Left lung (tissue), 10 donors: ENCODE results near the gene PPP1R12B. TPM values are rescaled to one million over a fixed set of nuclear protein-coding genes. Genes with fewer than 3 reads are reported as not detected.
"Not testable (repeated sequence)": the region's sequence is repeated elsewhere in the genome, so short reads cannot be mapped to it uniquely, and the experiment has no call there.

Experiments used
- ATAC-seq: fragments of 200-7000 bp; cut with Tn5 transposase; one replicate; pipeline ENCODE4 v1.9.1; 2020; ENCODE audit warnings: moderate library complexity
- DNase-seq, 4 donors: peaks; one replicate each; pipeline ENCODE4 v3.0.0-alpha.2; 2013 to 2020
- H3K27ac ChIP-seq, 2 donors: fragments of 200-600 bp; sonication (generic) in 1 of 2; one replicate each; pipeline versions ENCODE4 v1.5.0 to v1.8.0; 2020 to 2021
- H3K27me3 ChIP-seq, 2 donors: fragments of 200-600 bp; sonication (generic) in 1 of 2; one replicate each; pipeline versions ENCODE4 v1.5.0 to v1.8.0; 2020 to 2021
- H3K36me3 ChIP-seq, 2 donors: fragments of 200-600 bp; sonication (generic) in 1 of 2; one replicate each; pipeline versions ENCODE4 v1.5.0 to v1.8.0; 2020 to 2021
- H3K4me1 ChIP-seq, 2 donors: fragments of 200-600 bp; one replicate each; pipeline ENCODE4 v1.8.0; 2021
- H3K4me3 ChIP-seq, 2 donors: fragments of 200-600 bp; sonication (generic) in 1 of 2; one replicate each; pipeline versions ENCODE4 v1.5.0 to v1.8.0; 2020 to 2021; ENCODE audit warnings: mild to moderate bottlenecking in 1 of 2
- H3K9me3 ChIP-seq, 2 donors: fragments of 200-600 bp; sonication (generic) in 1 of 2; one replicate each; pipeline versions ENCODE4 v1.5.0 to v1.8.0; 2020 to 2021
- intact Hi-C, 2 donors: fragments of 100-400 bp; cut with DNase I; formaldehyde crosslinking; loops; one replicate each; pipeline versions ENCODE4 v1.11.2 to v1.14.2; 2022
- polyA plus RNA-seq, 6 donors: library from polyadenylated mRNA; unstranded; fragments of 120-200 nt; gene quantifications; one replicate each; pipeline ENCODE4 v1.2.1, GENCODE V29; 2013; ENCODE audit not compliant: insufficient read length in 6 of 6
- total RNA-seq, 2 donors: library from RNA; stranded (reverse); fragmentation: NEBNext Ultra II Directional; extraction: Animal tissue kit (Norgen Biotek cat#: 25700); gene quantifications; one replicate each; pipeline ENCODE4 v1.2.1, GENCODE V29; 2021
- TF ChIP-seq, protein P1 (sequence below), 2 donors: fragments of 200-600 bp; sonication (generic) in 1 of 2; IDR thresholded peaks; one replicate each; pipeline versions ENCODE4 v1.5.0 to v1.8.0; 2021; ENCODE audit warnings: antibody characterized with exemption in 2 of 2
- donor health status: DM: no; HTN: yes; CAD: no.
- donor health status: DM: no; HTN: no; CAD: no.

Gene PPP1R12B
- total and polyA plus RNA-seq, 8 donors: 25.8 to 45.9 (median 30.8) TPM

GRCh38 chr1:202480640-202481039, 132.1 kb downstream of the PPP1R12B start:
- DNase-seq, H3K36me3 ChIP-seq, H3K9me3 ChIP-seq, ATAC-seq, intact Hi-C loops, H3K27ac ChIP-seq, H3K4me3 ChIP-seq: not testable (repeated sequence)
- Histone ChIP-seq H3K27me3 (peaks cover 0 to 55% of the 10 kb centered on the region in 2 donors), H3K4me1 (peaks cover 0 to 36% of the 10 kb centered on the region in 2 donors)

DNA sequence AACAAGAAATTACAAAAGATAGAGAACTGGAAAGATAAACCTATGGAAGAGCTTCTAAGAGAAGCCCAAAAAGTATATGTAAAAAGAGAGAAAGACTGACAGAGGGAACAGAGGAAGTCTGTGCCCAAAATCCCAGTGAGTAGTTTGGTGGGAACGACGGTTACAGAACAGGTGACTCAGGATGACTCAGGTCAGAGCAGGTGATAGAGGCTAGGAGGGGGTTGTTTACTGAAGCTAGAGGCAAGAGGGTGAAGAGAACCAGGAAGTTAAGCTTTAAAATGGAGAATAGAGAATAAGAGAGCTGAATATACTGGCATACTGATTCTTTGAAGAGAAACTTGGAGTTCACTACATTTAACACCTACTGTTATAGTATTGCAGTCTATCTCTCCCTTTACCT, 134.9 kb downstream of the PPP1R12B start:
- H3K27me3 ChIP-seq: peaks cover 0 to 68% of the 10 kb centered on the region in 2 donors
- H3K36me3 ChIP-seq, H3K4me3 ChIP-seq, DNase-seq, H3K9me3 ChIP-seq, H3K27ac ChIP-seq, intact Hi-C loops: not testable (repeated sequence)
- peaks cover 0 to 42% of the 10 kb centered on the region in 2 donors for H3K4me1 ChIP-seq
- peak; percentile 68 for ATAC-seq

DNA sequence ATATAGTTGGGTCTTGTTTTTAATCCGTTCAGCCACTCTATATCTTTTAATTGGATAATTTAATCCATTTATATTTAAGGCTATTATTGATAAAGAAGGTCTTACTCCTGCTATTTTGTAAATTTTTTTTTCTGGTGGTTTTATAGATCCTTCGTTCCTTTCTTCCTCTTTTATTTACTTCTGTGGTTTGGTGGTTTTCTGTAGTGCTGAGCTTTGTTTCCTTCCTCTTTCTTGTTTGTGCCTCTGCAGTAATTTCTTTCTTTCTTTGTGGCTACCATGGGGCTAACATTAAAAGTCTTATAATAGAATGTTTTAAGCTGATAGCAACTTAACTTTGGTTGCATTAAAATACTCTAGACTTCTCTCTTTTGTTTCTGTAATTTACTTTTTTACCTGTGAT, 135.5 kb downstream of the PPP1R12B start:
- DNase-seq, H3K27ac ChIP-seq, H3K9me3 ChIP-seq, H3K4me3 ChIP-seq, intact Hi-C loops, H3K36me3 ChIP-seq, ATAC-seq: not testable (repeated sequence)
- Histone ChIP-seq H3K4me1 (peaks cover 0 to 45% of the 10 kb centered on the region in 2 donors), H3K27me3 (peaks cover 0 to 68% of the 10 kb centered on the region in 2 donors)

DNA sequence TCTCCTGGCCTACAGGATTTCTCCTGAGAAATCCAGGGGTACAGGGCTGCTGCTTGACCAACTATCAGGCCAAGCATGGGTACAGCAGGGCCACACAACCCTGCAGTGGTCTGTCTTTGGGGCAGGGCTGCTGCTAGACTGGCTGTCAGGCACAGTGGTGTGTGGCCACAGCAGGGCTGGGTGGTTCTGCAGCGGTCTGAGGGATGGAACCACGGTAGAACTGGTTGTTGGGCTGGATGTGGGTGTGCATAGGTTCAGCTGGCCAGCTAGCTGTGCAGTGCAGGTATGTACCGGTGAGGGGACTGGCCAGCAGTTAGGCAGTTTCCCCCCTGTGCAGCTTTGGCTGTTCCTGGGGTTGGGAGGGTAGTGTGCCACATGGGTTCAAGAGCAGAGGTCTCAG, 136.3 kb downstream of the PPP1R12B start:
- peaks cover 0 to 37% of the 10 kb centered on the region in 2 donors for H3K4me1 ChIP-seq
- H3K27ac ChIP-seq, intact Hi-C loops, H3K9me3 ChIP-seq, H3K4me3 ChIP-seq, ATAC-seq: not testable (repeated sequence)
- DNase-seq: peak in 1 of 4 donors; percentile 43
- H3K36me3 ChIP-seq: peaks cover 0 to 17% of the 10 kb centered on the region in 2 donors
- H3K27me3 ChIP-seq: peaks cover 0 to 69% of the 10 kb centered on the region in 2 donors

- Histone ChIP-seq H3K27me3 (peaks cover 0 to 62% of the 10 kb centered on the region in 2 donors), H3K36me3 (peaks cover 0 to 24% of the 10 kb centered on the region in 2 donors), H3K4me1 (peaks cover 0 to 26% of the 10 kb centered on the region in 2 donors)
- H3K9me3 ChIP-seq, intact Hi-C loops, H3K4me3 ChIP-seq, H3K27ac ChIP-seq, ATAC-seq, DNase-seq: not testable (repeated sequence)
These were observed 139.7 kb downstream of the PPP1R12B start for GRCh38 chr1:202488178-202488649.

DNA sequence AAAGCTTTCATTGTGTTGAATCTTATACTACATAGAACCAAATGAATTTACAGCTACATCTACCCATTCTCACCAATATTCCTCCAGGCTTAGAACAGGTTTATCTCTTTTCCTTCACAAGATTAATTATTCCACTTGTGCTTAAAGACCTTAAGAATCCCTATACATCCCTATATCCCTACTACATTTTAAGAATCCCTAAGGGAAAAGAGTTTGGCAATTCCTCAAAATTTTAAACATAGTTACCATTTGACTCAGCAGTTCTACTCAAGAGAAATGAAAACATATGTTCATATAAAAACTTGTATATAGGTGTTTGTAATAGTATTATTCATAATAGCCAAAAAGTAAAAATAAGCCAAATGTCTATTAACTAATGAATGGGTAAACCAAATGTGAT, 140.6 kb downstream of the PPP1R12B start:
- H3K4me3 ChIP-seq, DNase-seq, ATAC-seq, H3K27ac ChIP-seq, H3K9me3 ChIP-seq, intact Hi-C loops: not testable (repeated sequence)
- Histone ChIP-seq H3K36me3 (peaks cover 0 to 31% of the 10 kb centered on the region in 2 donors), H3K27me3 (peaks cover 0 to 61% of the 10 kb centered on the region in 2 donors), H3K4me1 (peaks cover 0 to 17% of the 10 kb centered on the region in 2 donors)

- DNase-seq, H3K4me3 ChIP-seq, intact Hi-C loops, H3K4me1 ChIP-seq, ATAC-seq, H3K9me3 ChIP-seq, H3K27ac ChIP-seq: not testable (repeated sequence)
- H3K36me3 ChIP-seq: peaks cover 0 to 65% of the 10 kb centered on the region in 2 donors
- H3K27me3 ChIP-seq: peaks cover 0 to 49% of the 10 kb centered on the region in 2 donors
These were observed 144.6 kb downstream of the PPP1R12B start for GRCh38 chr1:202493112-202493511.

DNA sequence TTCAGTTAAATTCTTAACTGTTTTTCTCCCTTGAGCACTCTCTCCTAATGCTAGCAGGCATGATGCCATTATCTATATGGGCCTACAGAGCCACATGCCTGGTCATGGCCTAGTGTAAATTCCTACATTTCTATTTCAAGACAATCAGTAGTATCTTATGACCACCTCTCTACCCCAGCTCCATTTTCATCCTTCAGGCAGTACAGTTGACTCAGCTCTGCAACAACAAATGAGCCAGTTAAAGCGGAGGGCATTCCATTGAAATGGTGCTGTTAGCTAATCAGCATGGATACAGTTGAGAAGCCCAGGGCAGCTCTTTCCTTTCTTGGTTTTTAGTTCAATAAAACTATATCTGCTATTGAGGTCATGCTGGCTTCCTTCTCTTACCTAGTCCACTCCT, 150.0 kb downstream of the PPP1R12B start:
- ATAC-seq: no peak
- intact Hi-C loops: no loop called here
- Histone ChIP-seq H3K27me3 (peaks cover 0 to 9% of the 10 kb centered on the region in 2 donors), H3K4me1 (no peaks in the 10 kb centered on the region), H3K9me3 (no peaks in the 10 kb centered on the region), H3K4me3 (no peak overlapping the region), H3K27ac (no peak overlapping the region), H3K36me3 (peaks cover 0 to 47% of the 10 kb centered on the region in 2 donors)
- TF ChIP-seq, protein P1, sequence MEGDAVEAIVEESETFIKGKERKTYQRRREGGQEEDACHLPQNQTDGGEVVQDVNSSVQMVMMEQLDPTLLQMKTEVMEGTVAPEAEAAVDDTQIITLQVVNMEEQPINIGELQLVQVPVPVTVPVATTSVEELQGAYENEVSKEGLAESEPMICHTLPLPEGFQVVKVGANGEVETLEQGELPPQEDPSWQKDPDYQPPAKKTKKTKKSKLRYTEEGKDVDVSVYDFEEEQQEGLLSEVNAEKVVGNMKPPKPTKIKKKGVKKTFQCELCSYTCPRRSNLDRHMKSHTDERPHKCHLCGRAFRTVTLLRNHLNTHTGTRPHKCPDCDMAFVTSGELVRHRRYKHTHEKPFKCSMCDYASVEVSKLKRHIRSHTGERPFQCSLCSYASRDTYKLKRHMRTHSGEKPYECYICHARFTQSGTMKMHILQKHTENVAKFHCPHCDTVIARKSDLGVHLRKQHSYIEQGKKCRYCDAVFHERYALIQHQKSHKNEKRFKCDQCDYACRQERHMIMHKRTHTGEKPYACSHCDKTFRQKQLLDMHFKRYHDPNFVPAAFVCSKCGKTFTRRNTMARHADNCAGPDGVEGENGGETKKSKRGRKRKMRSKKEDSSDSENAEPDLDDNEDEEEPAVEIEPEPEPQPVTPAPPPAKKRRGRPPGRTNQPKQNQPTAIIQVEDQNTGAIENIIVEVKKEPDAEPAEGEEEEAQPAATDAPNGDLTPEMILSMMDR (IDR thresholded peaks at IDR 0.05): no peak
- DNase-seq: no peak

DNA sequence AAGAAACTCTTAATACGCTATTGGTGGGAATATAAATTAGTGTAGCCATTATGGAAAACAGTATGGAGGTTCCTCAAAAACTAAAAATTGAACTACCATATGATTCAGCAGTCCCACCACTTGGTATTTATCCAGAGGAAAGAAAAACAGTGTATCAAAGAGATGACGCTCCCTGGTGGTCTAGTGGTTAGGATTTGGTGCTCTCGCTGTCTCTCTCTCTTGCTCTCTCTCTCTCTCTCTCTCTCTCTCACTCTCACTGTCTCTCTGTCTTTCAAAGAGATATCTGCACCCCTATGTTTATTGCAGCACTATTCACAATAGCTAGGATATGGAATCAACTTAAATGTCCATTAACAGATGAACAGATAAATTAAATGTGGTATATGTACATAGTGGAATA, 151.5 kb downstream of the PPP1R12B start:
- H3K9me3 ChIP-seq, H3K4me1 ChIP-seq, H3K4me3 ChIP-seq, DNase-seq, H3K27me3 ChIP-seq, ATAC-seq, H3K27ac ChIP-seq, intact Hi-C loops: not testable (repeated sequence)
- H3K36me3 ChIP-seq: peaks cover 0 to 49% of the 10 kb centered on the region in 2 donors
